GM12801 (cell line): Measurements from ENCODE around the gene ADGRD1.

ENCODE experiments used
- TF ChIP-seq, protein P1 (sequence below): IDR thresholded peaks from one replicate; pipeline ENCODE4 v1.5.1; 2011; ENCODE audit warnings: control low read depth; ENCODE audit not compliant: insufficient read length; ENCODE audit errors: extremely low read depth

ADGRD1 gene

GRCh38 chr12:131147293-131147692 is 193.6 kb downstream of the ADGRD1 start:
- TF ChIP-seq, protein P1, sequence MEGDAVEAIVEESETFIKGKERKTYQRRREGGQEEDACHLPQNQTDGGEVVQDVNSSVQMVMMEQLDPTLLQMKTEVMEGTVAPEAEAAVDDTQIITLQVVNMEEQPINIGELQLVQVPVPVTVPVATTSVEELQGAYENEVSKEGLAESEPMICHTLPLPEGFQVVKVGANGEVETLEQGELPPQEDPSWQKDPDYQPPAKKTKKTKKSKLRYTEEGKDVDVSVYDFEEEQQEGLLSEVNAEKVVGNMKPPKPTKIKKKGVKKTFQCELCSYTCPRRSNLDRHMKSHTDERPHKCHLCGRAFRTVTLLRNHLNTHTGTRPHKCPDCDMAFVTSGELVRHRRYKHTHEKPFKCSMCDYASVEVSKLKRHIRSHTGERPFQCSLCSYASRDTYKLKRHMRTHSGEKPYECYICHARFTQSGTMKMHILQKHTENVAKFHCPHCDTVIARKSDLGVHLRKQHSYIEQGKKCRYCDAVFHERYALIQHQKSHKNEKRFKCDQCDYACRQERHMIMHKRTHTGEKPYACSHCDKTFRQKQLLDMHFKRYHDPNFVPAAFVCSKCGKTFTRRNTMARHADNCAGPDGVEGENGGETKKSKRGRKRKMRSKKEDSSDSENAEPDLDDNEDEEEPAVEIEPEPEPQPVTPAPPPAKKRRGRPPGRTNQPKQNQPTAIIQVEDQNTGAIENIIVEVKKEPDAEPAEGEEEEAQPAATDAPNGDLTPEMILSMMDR = no peak

GRCh38 chr12:131147894-131148293 is 194.2 kb downstream of the ADGRD1 start:
- TF ChIP-seq, protein P1 = no peak

DNA sequence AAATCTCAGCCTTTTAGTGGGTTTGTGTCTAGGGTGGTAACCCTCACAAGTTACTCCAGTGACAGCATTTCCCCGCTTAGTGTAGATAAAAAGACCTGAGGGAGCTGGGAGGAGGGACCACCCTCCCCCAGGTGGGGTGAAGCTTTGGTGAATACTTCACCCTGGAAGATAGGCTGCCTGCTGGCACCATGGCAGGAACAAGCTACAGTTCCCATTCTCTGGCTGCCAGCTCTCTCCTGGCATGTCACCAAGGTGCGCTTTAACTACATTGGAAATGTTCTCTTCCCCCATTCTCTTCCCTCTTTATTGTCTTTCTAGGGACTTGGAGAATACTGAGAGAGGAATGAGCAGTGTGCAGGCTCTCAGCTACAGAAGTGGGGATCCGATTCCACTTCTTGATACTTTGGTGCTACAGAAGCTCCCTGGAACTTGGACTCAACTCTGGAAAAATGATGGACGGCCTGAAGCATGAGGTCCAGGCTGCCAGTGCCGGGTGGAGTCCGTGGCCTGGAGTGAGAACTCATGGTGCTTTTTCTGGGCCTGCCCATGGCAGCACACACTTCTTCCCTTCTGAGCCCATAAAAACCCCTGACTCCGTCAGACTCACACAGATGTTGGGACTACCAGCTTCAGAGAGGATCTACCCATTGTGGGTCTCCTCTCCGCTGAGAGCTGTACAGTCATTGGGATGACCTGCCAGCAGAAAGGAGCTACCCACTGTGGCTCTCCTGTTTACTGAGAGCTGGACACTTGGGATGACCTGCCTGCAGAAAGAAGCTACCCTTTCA is 198.0 kb downstream of the ADGRD1 start:
- TF ChIP-seq, protein P1 = no peak

DNA sequence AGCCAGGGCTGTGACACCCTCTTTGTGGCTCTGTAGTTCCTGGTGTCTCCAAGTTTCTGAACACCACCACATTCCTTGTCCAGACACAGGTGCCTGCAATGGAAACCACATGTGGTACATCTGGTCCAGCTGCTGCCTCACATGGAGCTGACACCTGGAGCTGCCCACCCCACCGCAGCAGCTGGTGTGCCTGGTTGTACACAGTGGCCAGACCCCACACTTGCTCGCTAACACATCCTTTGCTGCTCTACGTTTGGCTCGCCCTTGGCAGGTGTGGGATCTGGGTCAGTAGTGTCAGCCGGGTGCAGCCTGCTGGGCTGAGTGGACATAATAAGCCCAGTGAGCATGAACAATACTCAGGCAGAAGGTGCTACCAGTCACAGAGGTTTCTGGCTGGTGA is 198.9 kb downstream of the ADGRD1 start:
- TF ChIP-seq, protein P1 = no peak

DNA sequence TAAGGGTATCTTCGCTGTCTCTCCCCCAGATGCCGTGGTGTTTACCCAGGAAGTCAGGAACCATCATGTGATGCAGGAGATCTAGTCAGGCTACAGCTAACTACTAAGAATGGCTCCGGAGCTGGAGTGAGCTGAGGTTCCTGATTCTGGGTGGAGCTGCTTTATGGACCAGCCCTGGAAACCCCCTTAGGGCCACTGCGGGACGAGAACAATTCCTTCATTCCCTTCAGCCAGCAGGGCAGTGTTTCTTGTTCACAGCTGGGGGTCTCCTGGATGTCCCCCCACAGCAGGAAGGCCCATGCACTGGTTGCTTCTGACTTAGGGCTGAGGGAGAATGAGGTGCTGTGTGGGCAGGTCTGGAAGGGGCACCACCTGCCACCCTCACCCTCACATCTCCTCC is 199.3 kb downstream of the ADGRD1 start:
- TF ChIP-seq, protein P1 = no peak

GRCh38 chr12:131153956-131154355 is 200.2 kb downstream of the ADGRD1 start:
- TF ChIP-seq, protein P1 = no peak

GRCh38 chr12:131155131-131155530 is 201.4 kb downstream of the ADGRD1 start:
- TF ChIP-seq, protein P1 = no peak
